Measurements from ENCODE around the gene APOBR. TPM values are rescaled to one million over a fixed set of nuclear protein-coding genes. Genes with fewer than 3 reads are reported as not detected.
"Not testable (repeated sequence)": the region's sequence is repeated elsewhere in the genome, so short reads cannot be mapped to it uniquely, and the experiment has no call there.

The APOBR gene
- total RNA-seq: 0.51 TPM
- long read RNA-seq: 0 reads

- intact Hi-C loops (cut with DNase I): loop anchor here (5.0 to 10.0 kb wide), 3 partner anchors 61 to 351 kb away; partner anchors contain the start of genes SGF29 and TUFM
- DNase-seq (ENCODE audit: missing footprints): peak; percentile 81
- ATAC-seq: peak; percentile 8
These were observed at the start of gene APOBR for GRCh38 chr16:28494121-28494851. TSS of gene APOBR (plus strand) at chr16:28494643. CDS start at chr16:28494682, 39 bp downstream.

GRCh38 chr16:28446388-28446787 is 48.1 kb upstream of the APOBR start:
- DNase-seq (ENCODE audit: missing footprints); ATAC-seq; intact Hi-C loops (cut with DNase I): not testable (repeated sequence)

- DNase-seq (ENCODE audit: missing footprints); intact Hi-C loops (cut with DNase I); ATAC-seq: not testable (repeated sequence)
These were observed 47.4 kb upstream of the APOBR start for GRCh38 chr16:28447081-28447480.

GRCh38 chr16:28473714-28474265 is 20.7 kb upstream of the APOBR start:
- intact Hi-C loops (cut with DNase I): no loop called here
- no peak for ATAC-seq
- DNase-seq (ENCODE audit: missing footprints): peak; percentile 28

GRCh38 chr16:28475221-28475620 is 19.2 kb upstream of the APOBR start:
- no peak for ATAC-seq
- DNase-seq (ENCODE audit: missing footprints): no peak
- intact Hi-C loops (cut with DNase I): no loop called here

GRCh38 chr16:28477311-28477920 is 17.0 kb upstream of the APOBR start:
- DNase-seq (ENCODE audit: missing footprints) (peak; percentile 40), ATAC-seq (no peak)
- intact Hi-C loops (cut with DNase I): no loop called here

GRCh38 chr16:28478506-28479180 is 15.8 kb upstream of the APOBR start:
- intact Hi-C loops (cut with DNase I): no loop called here
- DNase-seq (ENCODE audit: missing footprints) (peak; percentile 18), ATAC-seq (no peak)

- ATAC-seq (no peak), DNase-seq (ENCODE audit: missing footprints) (peak; percentile 60)
- intact Hi-C loops (cut with DNase I): no loop called here
These were observed 12.4 kb upstream of the APOBR start for GRCh38 chr16:28482026-28482425.

GRCh38 chr16:28483361-28483760 is 11.1 kb upstream of the APOBR start:
- peak; percentile 35 for DNase-seq (ENCODE audit: missing footprints)
- intact Hi-C loops (cut with DNase I); ATAC-seq: not testable (repeated sequence)

GRCh38 chr16:28486266-28486665 is 8.2 kb upstream of the APOBR start:
- intact Hi-C loops (cut with DNase I): no loop called here
- no peak for DNase-seq (ENCODE audit: missing footprints)
- ATAC-seq: no peak

GRCh38 chr16:28491230-28491969 is 3.0 kb upstream of the APOBR start:
- DNase-seq (ENCODE audit: missing footprints): peak; percentile 76
- ATAC-seq: peak; percentile 47
- intact Hi-C loops (cut with DNase I): loop anchor here (5.0 to 10.0 kb wide), 3 partner anchors 63 to 353 kb away; partner anchors contain the start of genes SGF29 and TUFM

GRCh38 chr16:28491970-28492474 is 2.4 kb upstream of the APOBR start, which contains the start of gene CLN3:
TSS of gene CLN3 (minus strand) at chr16:28492074. CDS start at chr16:28491759, 315 bp downstream.
- DNase-seq (ENCODE audit: missing footprints) (peak; percentile 94), ATAC-seq (peak; percentile 98)
- intact Hi-C loops (cut with DNase I): loop anchor here (5.0 to 10.0 kb wide), 3 partner anchors 63 to 353 kb away; partner anchors contain the start of genes SGF29 and TUFM

GRCh38 chr16:28492511-28492910 is 1.9 kb upstream of the APOBR start:
- DNase-seq (ENCODE audit: missing footprints): no peak
- ATAC-seq: no peak
- intact Hi-C loops (cut with DNase I): loop anchor here (5.0 to 10.0 kb wide), 3 partner anchors 62 to 352 kb away; partner anchors contain the start of genes SGF29 and TUFM

- no peak for ATAC-seq
- intact Hi-C loops (cut with DNase I): loop anchor here (10.0 kb wide), 2 partner anchors 60 to 350 kb away; partner anchors contain the start of genes SGF29 and TUFM
- DNase-seq (ENCODE audit: missing footprints): no peak
These were observed 803 bp downstream of the APOBR start for GRCh38 chr16:28495098-28495793.

GRCh38 chr16:28495795-28496749 is 1.6 kb downstream of the APOBR start:
- ATAC-seq (no peak), DNase-seq (ENCODE audit: missing footprints) (no peak)
- intact Hi-C loops (cut with DNase I): loop anchor here (10.0 kb wide), 2 partner anchors 59 to 349 kb away; partner anchors contain the start of genes SGF29 and TUFM

GRCh38 chr16:28496844-28497243 is 2.4 kb downstream of the APOBR start:
- ATAC-seq: no peak
- DNase-seq (ENCODE audit: missing footprints): no peak
- intact Hi-C loops (cut with DNase I): loop anchor here (10.0 kb wide), 2 partner anchors 58 to 348 kb away; partner anchors contain the start of genes SGF29 and TUFM
